Putamen (tissue), 1 donor: ENCODE results near the gene GAR1.
"Not testable (repeated sequence)": the region's sequence is repeated elsewhere in the genome, so short reads cannot be mapped to it uniquely, and the experiment has no call there.

Source experiments
- DNase-seq: peaks from one replicate; pipeline ENCODE4 v3.0.0-alpha.2; 2016; ENCODE audit warnings: low spot score

The GAR1 gene

DNA sequence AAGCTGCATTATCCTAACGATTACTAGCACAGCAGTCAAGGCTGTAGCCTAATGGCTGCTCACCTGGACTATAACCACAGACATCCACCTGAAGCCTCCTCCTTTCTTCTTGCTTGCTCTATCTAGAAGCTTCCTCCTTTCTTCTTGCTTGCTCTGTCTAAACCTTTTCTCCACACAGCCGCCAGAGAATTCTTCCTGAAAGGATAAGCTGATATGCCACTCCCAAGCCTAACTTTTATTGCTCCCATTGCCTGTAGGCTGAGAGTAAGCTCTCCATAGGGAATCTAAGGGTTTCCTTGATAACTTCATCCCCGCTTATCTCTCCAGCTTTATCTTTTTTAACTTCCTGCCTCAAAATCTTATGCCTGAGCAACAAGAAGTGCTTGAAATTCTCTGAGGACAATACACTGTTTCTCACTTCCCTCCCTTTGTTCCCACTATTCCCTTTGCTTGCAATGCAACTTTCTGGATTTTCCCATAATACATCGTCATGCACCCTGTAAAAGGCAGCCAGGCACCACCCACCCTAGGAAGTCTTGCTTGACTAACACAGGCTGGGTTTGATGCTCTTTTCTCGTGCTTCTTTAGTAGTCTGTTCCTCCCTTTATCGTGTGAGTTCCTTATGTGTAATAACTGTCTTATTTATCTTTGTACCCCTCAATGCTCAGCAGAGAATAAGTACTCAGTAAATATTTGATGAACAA lies 31.0 kb downstream of the GAR1 start:
- no peak for DNase-seq

GRCh38 chr4:109847896-109848442 lies 32.4 kb downstream of the GAR1 start, which contains the start of gene LRIT3:
TSS of gene LRIT3 (plus strand) at chr4:109848107. CDS start at chr4:109848202, 95 bp downstream.
- DNase-seq = no peak

DNA sequence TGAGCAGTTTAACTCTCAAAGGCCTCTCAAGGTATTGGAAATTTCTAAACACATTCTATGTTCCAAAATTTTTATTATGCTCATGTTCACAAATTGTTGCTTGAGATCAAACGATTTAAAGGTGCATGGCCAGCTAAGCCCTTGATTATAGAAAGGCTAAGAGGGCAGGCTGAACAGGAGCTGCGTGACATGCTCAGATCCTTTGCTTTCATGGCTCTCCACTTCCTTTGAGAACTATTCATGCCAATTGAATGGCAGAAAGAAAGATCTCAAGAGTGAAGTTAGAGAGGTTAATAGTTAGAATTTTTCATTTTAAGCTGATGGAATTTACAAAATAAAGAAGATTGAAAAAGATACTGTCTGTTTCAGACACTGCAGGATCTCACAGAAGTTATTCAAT lies 32.9 kb downstream of the GAR1 start:
- no peak for DNase-seq

- no peak for DNase-seq
Observed at GRCh38 chr4:109850601-109851000, 35.0 kb downstream of the GAR1 start.

DNA sequence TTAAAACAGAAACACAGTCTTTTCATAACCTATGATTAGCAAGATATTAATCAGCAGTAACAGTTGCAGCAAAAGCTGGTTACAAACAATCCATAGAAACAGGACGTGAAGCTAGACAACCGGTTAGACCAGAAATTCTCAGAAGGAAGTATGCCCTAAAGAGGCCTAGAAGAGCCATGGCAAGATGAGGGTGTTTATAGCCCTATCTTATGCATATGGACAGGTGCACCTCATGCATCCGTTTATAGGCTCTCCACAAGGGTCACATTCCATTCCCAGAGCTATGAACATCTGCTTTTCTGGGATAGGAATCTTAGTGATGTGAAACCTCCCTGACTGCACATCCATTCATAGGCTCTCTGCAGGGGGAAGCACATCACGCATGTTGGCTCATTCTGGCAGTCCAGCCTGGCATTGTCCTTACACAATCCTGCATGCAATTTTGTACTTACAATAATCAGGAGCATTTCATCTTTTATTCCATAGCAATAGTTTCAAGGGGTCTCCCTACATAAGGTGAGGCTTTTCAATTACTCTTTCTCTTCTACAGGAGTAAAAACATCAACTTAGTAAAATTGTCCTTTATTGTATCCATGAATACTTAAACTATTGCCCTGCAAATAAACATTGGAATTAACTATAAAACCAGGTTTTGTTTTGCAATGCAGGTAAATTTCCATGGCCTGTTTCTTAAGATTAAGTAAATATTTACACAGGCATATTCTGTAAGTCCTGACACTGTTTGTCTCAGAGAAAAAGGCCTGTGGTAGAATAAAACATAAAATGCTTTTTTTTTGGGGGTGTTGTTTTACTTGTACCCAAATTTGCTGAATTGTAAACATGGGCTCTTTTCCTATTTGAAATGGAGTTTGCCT lies 44.1 kb downstream of the GAR1 start:
- not testable (repeated sequence) for DNase-seq

GRCh38 chr4:109861271-109861670 lies 45.7 kb downstream of the GAR1 start:
- DNase-seq = no peak

DNA sequence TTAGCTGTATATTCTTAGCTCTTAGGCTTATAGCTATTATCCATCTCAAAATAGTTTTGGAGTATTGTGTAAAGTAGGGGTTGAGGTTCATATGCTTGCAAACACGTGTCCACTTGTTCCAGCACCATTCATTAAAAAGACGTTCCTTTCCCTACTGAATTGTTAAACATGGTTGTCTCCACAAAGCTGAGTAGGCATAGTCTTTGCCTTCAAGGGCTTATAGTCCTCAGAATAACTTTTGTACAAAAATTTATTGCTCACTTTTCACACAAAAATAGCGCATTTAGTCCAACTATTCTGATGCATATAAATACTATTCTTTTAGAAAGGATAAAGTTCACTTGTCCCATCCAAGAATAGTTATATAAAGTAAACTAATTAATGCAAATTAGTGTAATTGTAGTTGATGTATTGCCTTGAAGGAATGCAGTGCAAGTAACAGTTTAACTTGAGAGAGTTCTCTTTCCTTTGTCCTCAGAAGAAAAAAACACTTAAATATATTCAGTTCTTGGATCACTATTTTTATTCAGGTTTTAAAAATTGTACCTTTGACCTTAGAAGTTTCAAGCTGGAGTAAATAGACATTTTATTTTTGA lies 46.5 kb downstream of the GAR1 start:
- no peak for DNase-seq

DNA sequence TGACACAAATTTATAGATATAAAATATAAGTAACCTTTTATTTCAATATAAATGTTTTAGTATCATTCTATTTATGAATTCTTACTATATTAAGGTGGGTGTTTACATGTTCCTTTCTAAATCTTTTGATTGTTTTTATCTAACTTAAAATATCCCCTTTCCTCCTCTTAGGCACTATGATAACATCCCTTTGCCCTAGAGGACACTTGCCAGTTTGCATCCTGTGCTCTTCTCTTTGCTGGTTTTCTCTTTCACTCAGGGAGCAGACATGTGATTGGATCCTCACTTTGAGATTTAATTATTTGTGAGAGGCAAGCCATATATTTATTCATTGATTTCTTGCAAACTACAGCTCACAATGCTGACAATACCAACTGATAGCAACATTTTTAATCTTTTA lies 48.6 kb downstream of the GAR1 start:
- no peak for DNase-seq

DNA sequence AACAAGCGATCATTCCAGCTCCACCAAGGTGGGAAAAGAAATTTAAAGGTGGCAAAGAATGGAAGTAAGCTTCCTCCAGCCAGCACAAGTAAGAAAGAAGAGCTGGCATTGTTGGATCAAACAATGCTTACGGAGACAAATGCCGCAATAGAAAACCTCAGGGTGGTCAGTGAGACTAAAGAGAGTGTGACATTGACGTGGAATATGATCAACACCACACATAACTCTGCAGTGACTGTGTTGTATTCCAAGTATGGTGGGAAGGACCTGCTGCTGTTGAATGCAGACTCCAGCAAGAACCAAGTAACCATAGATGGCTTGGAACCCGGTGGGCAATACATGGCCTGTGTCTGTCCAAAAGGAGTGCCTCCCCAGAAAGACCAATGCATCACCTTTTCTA lies 54.5 kb downstream of the GAR1 start:
- no peak for DNase-seq

DNA sequence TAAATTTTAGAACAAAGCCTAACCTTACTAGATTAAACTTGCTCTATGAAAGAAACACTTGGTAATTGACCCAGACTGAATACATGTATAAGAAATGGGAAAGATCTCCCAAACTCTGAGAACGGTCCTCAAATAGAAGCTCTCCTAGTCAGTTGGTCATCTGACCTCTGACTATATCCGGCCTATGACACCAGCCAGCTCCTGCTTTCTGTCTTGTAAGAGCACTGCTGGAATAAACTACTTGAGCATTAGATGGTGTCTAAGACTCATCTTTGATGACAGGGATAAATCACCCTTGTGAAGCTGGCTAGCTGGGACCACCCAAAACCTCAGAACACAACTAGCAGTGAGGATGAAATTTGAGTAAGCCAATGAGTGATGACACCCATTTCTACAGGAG lies 56.5 kb downstream of the GAR1 start:
- no peak for DNase-seq

DNA sequence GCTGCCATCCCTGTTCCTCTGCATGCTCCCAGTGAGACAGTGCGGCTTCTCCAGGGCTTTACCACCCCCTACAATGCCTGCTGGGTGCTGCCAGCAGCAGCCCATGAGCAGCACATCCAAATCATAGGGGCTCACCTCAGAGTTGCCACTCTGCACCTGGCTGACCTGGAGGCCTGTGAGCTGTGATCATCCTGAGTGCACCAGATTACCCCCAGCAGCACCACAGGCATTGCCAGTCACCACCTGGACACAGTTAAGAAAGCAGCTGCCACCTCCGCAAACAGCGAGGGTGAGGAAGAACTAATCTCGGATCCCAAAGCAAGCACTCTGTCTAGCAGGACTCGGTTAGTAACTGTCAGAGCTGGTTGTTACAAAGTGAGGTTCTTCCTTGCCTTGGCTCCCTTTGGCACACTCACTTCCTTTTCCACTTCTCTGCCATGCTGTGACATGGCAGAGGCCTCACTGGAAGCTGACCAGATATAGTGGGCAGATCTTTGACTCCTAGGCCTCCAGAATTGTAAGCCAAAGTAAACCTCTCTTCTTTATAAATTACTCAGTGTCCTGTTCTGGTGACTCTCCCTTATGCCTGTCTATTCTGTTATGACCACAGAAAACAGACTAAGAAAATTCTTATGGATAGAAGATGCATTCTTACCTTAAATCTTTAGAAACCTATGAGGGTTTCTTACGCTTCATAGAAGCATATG lies 57.5 kb downstream of the GAR1 start:
- DNase-seq = no peak

- DNase-seq = no peak
Observed at GRCh38 chr4:109873791-109874514, 58.4 kb downstream of the GAR1 start.
